Effector CD4-positive, alpha-beta T cell (primary cell): ENCODE measurements around the gene PAPSS1.

Experiments used
- DNase-seq: peaks from one replicate; pipeline ENCODE4 v3.0.0-alpha.2; 2020

Gene PAPSS1

GRCh38 chr4:107625391-107625902 is 94.6 kb downstream of the PAPSS1 start:
- no peak for DNase-seq

GRCh38 chr4:107624024-107624423 is 96.0 kb downstream of the PAPSS1 start:
- no peak for DNase-seq

- DNase-seq, result no peak
These were observed 98.0 kb downstream of the PAPSS1 start for GRCh38 chr4:107622006-107622405.

- no peak for DNase-seq
These were observed 100.3 kb downstream of the PAPSS1 start for GRCh38 chr4:107619731-107620130.

GRCh38 chr4:107619066-107619465 is 101.0 kb downstream of the PAPSS1 start:
- no peak for DNase-seq

GRCh38 chr4:107618656-107619055 is 101.4 kb downstream of the PAPSS1 start:
- no peak for DNase-seq

DNA sequence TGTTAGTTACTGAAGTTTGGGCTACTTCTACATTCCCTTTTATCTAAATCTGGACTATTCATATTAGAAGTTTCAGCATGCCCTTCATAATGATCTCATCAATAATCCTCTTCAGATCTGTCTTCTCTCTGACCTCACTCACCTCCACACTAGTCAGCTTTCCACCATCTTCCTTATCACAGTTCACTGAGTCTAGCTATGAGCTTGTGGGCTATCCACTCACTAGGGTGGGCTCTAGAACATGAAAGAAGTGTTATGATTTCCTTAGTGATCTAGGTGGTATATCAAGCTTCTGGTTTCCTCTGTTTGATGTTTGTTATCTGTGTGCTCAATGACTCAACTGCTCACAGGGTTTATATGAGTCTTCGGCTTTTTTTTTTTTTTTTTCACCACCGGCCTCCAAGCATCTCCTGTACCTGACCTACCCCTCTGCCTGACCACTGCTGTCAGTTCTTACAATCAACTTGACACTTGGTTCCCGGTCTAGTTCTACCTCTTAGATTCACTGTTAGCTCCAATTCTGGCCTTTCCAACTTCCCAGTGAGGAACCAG is 103.1 kb downstream of the PAPSS1 start:
- DNase-seq, result no peak

DNA sequence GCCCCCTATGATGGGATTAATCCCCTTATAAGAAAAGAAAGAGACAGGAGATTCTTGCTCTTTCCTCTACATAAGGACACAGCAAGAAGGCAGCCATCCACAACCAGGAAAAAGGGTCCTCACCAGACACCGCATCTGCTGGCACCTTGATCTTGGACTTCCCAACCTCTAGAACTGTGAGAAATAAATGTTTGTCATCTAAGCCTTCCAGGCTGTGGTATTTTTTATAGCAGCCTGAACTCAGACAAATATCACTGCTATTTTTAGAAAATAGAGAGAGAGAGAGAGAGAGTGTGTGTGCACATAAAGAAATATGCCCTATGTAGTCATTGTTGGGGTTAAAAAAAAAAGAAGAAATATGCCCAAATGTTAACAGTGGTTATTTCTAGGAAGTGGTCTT is 104.2 kb downstream of the PAPSS1 start:
- no peak for DNase-seq

DNA sequence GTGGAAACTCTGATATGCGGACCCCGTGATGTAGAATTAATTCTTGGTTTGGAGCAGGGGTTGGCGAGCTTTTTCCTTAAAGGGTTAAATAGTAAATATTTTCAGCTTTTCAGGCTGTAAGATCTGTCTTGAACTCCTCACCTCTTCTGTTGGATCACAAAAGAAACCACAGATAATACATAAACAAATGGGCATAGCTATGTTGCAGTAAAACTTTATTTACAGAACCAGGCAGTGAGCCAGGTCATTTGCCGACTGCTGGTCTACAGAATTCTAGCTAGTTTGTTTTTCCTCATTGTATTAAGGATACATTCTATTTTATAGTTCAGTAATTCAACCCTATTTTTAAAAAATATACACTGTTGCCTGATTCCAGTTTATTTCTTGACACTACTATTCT is 116.6 kb downstream of the PAPSS1 start:
- DNase-seq, result no peak

DNA sequence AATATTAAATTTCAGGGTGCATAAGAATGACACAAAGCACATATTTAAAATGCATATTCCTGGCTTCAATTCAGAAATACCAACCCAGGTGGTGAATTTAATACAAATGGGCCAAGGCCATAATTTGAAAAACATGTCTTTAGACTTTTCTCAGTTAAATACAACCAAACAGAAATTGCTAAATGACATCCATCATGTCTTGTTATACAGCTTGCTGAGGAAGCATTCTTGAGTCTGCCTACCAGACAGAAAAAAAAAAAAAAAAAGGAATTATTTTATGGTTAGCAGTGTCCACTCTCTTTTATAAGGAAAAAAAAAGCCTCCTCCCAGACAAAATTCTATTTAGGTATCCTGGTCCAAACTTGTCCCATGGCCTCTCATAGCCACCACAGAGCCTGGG is 119.1 kb downstream of the PAPSS1 start:
- no peak for DNase-seq

- no peak for DNase-seq
These were observed 119.6 kb downstream of the PAPSS1 start for GRCh38 chr4:107600436-107600835.

- DNase-seq, result no peak
These were observed 120.2 kb downstream of the PAPSS1 start for GRCh38 chr4:107599841-107600240.

GRCh38 chr4:107593230-107593629 is 126.8 kb downstream of the PAPSS1 start:
- DNase-seq, result no peak

GRCh38 chr4:107592519-107592918 is 127.5 kb downstream of the PAPSS1 start:
- DNase-seq, result no peak

- no peak for DNase-seq
These were observed 130.8 kb downstream of the PAPSS1 start for GRCh38 chr4:107589269-107589668.

- DNase-seq, result no peak
These were observed 133.7 kb downstream of the PAPSS1 start for GRCh38 chr4:107586371-107586770.

GRCh38 chr4:107579099-107579498 is 140.9 kb downstream of the PAPSS1 start:
- no peak for DNase-seq

GRCh38 chr4:107578321-107578720 is 141.7 kb downstream of the PAPSS1 start:
- no peak for DNase-seq

GRCh38 chr4:107577743-107578142 is 142.3 kb downstream of the PAPSS1 start:
- DNase-seq, result no peak

DNA sequence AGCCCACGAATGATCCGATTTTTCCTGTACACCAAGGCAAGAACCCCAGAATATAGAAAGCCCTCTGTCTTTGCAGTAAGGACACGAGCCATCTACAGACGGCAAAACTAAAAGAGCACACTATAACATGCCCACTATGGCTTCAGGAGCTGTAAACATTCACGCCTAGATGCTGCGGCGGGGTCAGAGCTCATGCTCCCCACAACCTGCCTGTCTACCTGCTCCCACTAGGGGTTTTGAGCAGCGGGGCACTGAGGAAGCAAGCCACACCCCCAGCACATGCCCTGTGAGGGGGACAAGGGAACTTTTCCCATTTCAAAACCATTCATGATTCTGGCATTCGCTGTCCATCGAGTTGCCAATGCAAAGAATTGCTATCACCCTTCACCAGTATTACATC is 144.8 kb downstream of the PAPSS1 start:
- no peak for DNase-seq

DNA sequence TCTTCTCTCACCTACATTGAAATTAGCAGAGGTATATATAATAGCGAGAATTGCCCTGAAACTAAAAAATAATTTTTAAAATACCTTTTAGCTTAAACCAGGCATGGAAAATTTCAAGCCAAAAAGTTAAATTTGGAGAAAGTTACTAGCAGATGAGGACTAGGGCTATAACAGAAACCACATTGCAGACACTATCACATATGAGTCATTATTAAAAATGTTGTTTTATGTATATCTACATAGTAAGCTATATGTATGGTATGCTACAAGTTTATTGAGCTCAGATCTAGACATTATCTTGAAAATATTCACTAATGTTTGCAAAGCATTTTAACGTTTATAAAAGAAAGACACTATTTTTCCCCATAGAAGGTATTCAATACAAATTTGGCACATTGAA is 147.8 kb downstream of the PAPSS1 start:
- no peak for DNase-seq

DNA sequence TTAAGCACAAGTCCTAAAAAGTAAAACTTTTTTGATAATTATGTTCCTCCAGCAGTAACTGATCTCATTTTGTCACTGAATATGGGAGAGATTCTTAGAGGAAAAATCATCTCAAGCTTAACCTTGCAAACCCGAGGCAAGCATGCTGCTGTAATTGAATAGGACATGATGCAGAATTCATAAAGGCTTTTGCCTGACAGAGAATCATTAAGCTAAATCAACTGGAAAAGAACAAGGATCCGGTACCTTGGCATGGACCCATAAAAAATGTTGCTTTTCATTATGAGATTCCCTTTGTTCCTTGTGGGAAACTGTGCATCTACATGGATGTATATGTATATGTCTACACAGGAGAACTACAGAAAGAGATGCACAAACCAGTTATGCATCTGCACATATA is 149.1 kb downstream of the PAPSS1 start:
- no peak for DNase-seq

- DNase-seq, result no peak
These were observed 155.7 kb downstream of the PAPSS1 start for GRCh38 chr4:107564326-107564725.
